ENCODE data around the gene FARP2. TPM values are rescaled to one million over a fixed set of nuclear protein-coding genes. Genes with fewer than 3 reads are reported as not detected.

Gene FARP2
- total and polyA plus RNA-seq, 2 of the 13 experiments (the other 11 are each of a cell fraction or from before 2014, with no cell fraction given) = 28.0 to 45.4 TPM

DNA sequence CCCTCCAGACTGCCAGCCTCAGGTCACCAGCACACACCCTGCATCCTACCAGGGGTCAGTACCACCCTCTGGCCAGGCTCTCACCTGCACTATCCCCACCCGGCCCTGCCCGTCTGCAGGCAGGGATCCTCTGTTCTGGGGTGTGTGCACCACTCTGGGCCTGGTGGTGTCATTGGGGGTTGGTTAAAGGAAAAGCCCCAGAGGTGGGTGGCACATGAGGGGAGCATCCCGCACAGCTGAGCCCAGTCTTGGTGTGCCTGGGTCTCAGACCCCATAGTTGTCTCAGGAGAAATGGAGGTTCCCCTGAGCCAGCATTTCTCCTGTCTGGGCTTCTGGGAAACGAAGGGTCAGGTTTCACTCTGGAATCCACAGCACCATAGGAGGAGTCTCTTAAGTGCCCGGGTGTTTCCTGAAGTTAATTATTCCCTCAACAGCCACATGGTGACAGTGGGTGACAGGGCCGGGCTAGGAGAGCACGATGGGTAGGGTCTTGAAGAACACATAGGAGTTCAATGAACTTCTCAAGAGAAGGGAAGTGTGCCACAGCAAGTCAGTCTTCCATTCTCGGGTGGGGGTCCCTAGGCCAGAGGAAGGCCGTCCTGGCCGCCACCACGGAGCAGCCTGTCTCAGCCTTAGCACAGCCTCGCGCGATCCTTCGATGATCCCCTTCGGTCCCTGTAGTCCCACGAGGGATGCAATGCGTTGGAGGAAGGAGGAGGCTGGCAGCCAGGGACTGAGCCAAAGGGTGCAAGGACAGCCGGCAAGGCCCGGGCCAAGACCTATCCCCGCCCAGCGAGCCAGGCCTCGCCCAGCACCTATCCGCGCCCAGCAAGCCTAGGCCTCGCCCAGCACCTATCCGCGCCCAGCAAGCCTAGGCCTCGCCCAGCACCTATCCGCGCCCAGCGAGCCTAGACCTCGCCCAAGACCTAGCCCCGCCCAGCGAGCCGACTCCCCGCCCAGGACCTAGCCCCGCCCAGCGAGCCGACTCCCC, 1.1 kb upstream of the FARP2 start (continued):
- TF ChIP-seq TOE1 (CRISPR knock-in tag; IDR thresholded peaks at IDR 0.05) (no peak), ZNF180 (CRISPR knock-in tag; IDR thresholded peaks at IDR 0.05; ENCODE audit: borderline replicate concordance, low read depth) (no peak), SRSF1 (optimal IDR thresholded peaks at IDR 0.05; ENCODE audit: low read depth, low read length) (no peak), EED (CRISPR knock-in tag; IDR thresholded peaks at IDR 0.05) (no peak), SP2 (CRISPR knock-in tag; IDR thresholded peaks at IDR 0.05) (0 out of 2 replicates have a peak, but pooled peaks have one; percentile 34), FIP1L1 (IDR thresholded peaks at IDR 0.05; ENCODE audit: borderline replicate concordance, insufficient read depth, low read depth, low read length) (no peak), FOSL2 (CRISPR knock-in tag; IDR thresholded peaks at IDR 0.05) (no peak; the same call in 1 of the 2 replicates), MAFG (CRISPR knock-in tag; IDR thresholded peaks at IDR 0.05) (no peak), MYNN (CRISPR knock-in tag; IDR thresholded peaks at IDR 0.05; ENCODE audit: low read depth) (no peak), ZNF441 (CRISPR knock-in tag; IDR thresholded peaks at IDR 0.05; ENCODE audit: borderline replicate concordance) (peak; percentile 15; the same call in 1 of the 2 replicates), ZEB1 (IDR thresholded peaks at IDR 0.05; ENCODE audit: insufficient replicate concordance, low read depth) (no peak), SMAD3 (CRISPR knock-in tag; IDR thresholded peaks at IDR 0.05) (no peak), MEF2D (CRISPR knock-in tag; IDR thresholded peaks at IDR 0.05) (peak; percentile 83), JARID2 (CRISPR knock-in tag; IDR thresholded peaks at IDR 0.05; ENCODE audit: insufficient replicate concordance) (no peak), ZC3H13 (CRISPR knock-in tag; IDR thresholded peaks at IDR 0.05) (0 out of 2 replicates have a peak, but pooled peaks have one; percentile 8)
- TF ChIP-seq, protein P1, sequence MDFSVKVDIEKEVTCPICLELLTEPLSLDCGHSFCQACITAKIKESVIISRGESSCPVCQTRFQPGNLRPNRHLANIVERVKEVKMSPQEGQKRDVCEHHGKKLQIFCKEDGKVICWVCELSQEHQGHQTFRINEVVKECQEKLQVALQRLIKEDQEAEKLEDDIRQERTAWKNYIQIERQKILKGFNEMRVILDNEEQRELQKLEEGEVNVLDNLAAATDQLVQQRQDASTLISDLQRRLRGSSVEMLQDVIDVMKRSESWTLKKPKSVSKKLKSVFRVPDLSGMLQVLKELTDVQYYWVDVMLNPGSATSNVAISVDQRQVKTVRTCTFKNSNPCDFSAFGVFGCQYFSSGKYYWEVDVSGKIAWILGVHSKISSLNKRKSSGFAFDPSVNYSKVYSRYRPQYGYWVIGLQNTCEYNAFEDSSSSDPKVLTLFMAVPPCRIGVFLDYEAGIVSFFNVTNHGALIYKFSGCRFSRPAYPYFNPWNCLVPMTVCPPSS (IDR thresholded peaks at IDR 0.05) = no peak
- TF ChIP-seq, protein P2, sequence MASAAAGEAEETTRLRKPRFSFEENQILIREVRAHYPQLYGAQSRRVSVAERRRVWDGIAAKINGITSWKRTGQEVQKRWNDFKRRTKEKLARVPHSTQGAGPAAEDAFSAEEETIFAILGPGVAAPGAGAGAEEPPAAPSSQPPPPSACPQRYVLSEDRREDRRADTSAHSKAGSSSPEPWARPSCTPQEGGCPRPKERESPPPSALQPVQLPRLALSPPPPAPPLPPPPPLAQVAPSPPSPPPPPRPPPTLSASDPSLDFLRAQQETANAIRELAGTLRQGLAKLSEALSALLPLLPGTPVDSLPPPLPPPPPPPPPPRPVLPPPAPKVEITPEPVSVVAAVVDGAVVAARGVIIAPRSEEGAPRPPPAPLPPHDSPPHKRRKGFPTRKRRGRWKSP (CRISPR knock-in tag; IDR thresholded peaks at IDR 0.05) = 0 out of 2 replicates have a peak, but pooled peaks have one; percentile 36
- TF ChIP-seq, protein P3, sequence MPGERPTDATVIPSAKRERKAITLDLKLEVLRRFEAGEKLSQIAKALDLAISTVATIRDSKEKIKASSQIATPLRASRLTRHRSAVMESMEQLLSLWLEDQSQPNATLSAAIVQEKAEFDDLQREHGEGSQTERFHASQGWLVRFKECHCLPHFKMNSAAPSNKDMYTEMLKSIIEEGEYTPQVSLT (CRISPR knock-in tag; IDR thresholded peaks at IDR 0.05; ENCODE audit: borderline replicate concordance, low read depth) = no peak
- TF ChIP-seq, protein P4, sequence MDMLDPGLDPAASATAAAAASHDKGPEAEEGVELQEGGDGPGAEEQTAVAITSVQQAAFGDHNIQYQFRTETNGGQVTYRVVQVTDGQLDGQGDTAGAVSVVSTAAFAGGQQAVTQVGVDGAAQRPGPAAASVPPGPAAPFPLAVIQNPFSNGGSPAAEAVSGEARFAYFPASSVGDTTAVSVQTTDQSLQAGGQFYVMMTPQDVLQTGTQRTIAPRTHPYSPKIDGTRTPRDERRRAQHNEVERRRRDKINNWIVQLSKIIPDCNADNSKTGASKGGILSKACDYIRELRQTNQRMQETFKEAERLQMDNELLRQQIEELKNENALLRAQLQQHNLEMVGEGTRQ (IDR thresholded peaks at IDR 0.05; ENCODE audit: low read depth, low read length) = no peak
- TF ChIP-seq, protein P4 (CRISPR knock-in tag; IDR thresholded peaks at IDR 0.05; ENCODE audit: borderline replicate concordance) = no peak
- TF ChIP-seq, protein P5, sequence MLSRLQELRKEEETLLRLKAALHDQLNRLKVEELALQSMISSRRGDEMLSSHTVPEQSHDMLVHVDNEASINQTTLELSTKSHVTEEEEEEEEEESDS (CRISPR knock-in tag; IDR thresholded peaks at IDR 0.05; ENCODE audit: borderline replicate concordance) = no peak

Measured in HepG2 (cell line).